GM12878 (cell line): ENCODE measurements around the gene LSM10.

Experiments used
- CBX5 ChIP-seq: sonication (generic); IDR thresholded peaks from 2 replicates; pipeline ENCODE4 v1.6.1; 2016; ENCODE audit warnings: low read depth, moderate library complexity, mild to moderate bottlenecking, inconsistent platforms
- EP300 ChIP-seq, 2 experiments: fragments of 150-350 bp in 1 of 2; IDR thresholded peaks; 2 replicates each; pipeline ENCODE4 v1.6.1; 2011 to 2012; ENCODE audit warnings: low read depth in 2 of 2, low read length in 2 of 2, borderline replicate concordance in 1 of 2, improper control_type of control experiment in 1 of 2, inconsistent platforms in 1 of 2; ENCODE audit not compliant: control insufficient read depth in 1 of 2
- MYC ChIP-seq: IDR thresholded peaks from 2 replicates; pipeline ENCODE4 v1.6.1; 2011; ENCODE audit warnings: mild to moderate bottlenecking, low read length, moderate library complexity, inconsistent platforms; ENCODE audit not compliant: insufficient read depth, insufficient replicate concordance, insufficient read length, severe bottlenecking
- TAF1 ChIP-seq: IDR thresholded peaks from 2 replicates; pipeline ENCODE4 v1.6.1; 2011; ENCODE audit warnings: mild to moderate bottlenecking, low read depth, low read length, borderline replicate concordance
- TF ChIP-seq, protein P1 (sequence below), 3 experiments: IDR thresholded peaks in 2 of 3; conservative IDR thresholded peaks in 1 of 3; 2 replicates each; pipeline ENCODE4 v1.5.1; 2011; ENCODE audit warnings: low read depth in 3 of 3, low read length in 3 of 3, mild to moderate bottlenecking in 3 of 3, control low read depth in 2 of 3, moderate library complexity in 2 of 3, inconsistent platforms in 1 of 3, mixed read lengths in 1 of 3; ENCODE audit not compliant: control insufficient read depth in 2 of 3, insufficient read depth in 1 of 3; ENCODE audit errors: extremely low read depth in 1 of 3
- TF ChIP-seq, protein P2 (sequence below): IDR thresholded peaks from 2 replicates; pipeline ENCODE4 v1.6.1; 2012; ENCODE audit warnings: mild to moderate bottlenecking, low read depth, low read length

DNA sequence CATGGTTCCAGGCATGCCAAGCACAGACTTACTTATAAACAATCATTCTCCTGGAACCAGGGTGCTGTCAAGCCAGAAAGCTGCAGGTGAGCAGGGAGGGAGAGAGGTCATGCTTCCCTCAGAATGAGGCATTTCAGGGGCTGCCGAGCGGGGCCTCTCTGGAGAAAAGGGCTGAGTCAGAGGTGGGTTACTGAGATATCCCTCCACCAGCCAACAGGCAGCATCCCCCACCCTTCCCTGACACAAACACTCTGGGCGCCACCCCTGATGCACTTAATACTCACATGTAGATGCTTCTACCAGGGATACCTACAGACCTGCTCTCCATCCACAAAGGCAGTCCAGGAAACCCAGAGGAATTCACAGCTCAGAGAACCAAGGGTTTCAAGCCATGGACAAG lies 25.1 kb downstream of the LSM10 start:
- TF ChIP-seq EP300 (IDR thresholded peaks at IDR 0.05; ENCODE audit: borderline replicate concordance in 1 of 2, control insufficient read depth in 1 of 2, low read depth in 2 of 2, low read length in 2 of 2), result no peak
- no peak for TF ChIP-seq MYC
- TF ChIP-seq CBX5, result no peak
- TF ChIP-seq, protein P1, sequence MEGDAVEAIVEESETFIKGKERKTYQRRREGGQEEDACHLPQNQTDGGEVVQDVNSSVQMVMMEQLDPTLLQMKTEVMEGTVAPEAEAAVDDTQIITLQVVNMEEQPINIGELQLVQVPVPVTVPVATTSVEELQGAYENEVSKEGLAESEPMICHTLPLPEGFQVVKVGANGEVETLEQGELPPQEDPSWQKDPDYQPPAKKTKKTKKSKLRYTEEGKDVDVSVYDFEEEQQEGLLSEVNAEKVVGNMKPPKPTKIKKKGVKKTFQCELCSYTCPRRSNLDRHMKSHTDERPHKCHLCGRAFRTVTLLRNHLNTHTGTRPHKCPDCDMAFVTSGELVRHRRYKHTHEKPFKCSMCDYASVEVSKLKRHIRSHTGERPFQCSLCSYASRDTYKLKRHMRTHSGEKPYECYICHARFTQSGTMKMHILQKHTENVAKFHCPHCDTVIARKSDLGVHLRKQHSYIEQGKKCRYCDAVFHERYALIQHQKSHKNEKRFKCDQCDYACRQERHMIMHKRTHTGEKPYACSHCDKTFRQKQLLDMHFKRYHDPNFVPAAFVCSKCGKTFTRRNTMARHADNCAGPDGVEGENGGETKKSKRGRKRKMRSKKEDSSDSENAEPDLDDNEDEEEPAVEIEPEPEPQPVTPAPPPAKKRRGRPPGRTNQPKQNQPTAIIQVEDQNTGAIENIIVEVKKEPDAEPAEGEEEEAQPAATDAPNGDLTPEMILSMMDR (IDR thresholded peaks at IDR 0.05 in 2 of 3, conservative IDR thresholded peaks at IDR 0.05 in 1 of 3; ENCODE audit: control insufficient read depth in 2 of 3, extremely low read depth in 1 of 3, insufficient read depth in 1 of 3, low read depth in 3 of 3, low read length in 3 of 3), result no peak
- TF ChIP-seq, protein P2, sequence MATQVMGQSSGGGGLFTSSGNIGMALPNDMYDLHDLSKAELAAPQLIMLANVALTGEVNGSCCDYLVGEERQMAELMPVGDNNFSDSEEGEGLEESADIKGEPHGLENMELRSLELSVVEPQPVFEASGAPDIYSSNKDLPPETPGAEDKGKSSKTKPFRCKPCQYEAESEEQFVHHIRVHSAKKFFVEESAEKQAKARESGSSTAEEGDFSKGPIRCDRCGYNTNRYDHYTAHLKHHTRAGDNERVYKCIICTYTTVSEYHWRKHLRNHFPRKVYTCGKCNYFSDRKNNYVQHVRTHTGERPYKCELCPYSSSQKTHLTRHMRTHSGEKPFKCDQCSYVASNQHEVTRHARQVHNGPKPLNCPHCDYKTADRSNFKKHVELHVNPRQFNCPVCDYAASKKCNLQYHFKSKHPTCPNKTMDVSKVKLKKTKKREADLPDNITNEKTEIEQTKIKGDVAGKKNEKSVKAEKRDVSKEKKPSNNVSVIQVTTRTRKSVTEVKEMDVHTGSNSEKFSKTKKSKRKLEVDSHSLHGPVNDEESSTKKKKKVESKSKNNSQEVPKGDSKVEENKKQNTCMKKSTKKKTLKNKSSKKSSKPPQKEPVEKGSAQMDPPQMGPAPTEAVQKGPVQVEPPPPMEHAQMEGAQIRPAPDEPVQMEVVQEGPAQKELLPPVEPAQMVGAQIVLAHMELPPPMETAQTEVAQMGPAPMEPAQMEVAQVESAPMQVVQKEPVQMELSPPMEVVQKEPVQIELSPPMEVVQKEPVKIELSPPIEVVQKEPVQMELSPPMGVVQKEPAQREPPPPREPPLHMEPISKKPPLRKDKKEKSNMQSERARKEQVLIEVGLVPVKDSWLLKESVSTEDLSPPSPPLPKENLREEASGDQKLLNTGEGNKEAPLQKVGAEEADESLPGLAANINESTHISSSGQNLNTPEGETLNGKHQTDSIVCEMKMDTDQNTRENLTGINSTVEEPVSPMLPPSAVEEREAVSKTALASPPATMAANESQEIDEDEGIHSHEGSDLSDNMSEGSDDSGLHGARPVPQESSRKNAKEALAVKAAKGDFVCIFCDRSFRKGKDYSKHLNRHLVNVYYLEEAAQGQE, result no peak
- TF ChIP-seq TAF1, result no peak
